Stimulated activated memory B cell treated with anti-CD40 and anti-IgM and Interleukin-4, amounts not matched to agents 10 μg/mL and 1 μg/mL and 100 μg/mL, for 72 hours (primary cell): ENCODE results near the gene CD209.

Source experiments
- ATAC-seq: fragments of 150-1000 bp; cut with Tn5 transposase; 2 replicates; pipeline ENCODE4 v1.10.0; 2021
- H3K27ac Mint-ChIP-seq: one replicate; pipeline ENCODE4 v1.8.0; 2022; ENCODE audit warnings: mild to moderate bottlenecking, mixed read lengths
- H3K27me3 Mint-ChIP-seq: one replicate; pipeline ENCODE4 v1.8.0; 2022; ENCODE audit warnings: mixed read lengths
- H3K36me3 Mint-ChIP-seq: one replicate; pipeline ENCODE4 v1.8.0; 2022; ENCODE audit warnings: mixed read lengths
- H3K4me1 Mint-ChIP-seq: one replicate; pipeline ENCODE4 v1.8.0; 2022; ENCODE audit warnings: mixed read lengths
- H3K4me3 Mint-ChIP-seq: one replicate; pipeline ENCODE4 v1.8.0; 2022; ENCODE audit warnings: mild to moderate bottlenecking, moderate library complexity, mixed read lengths
- H3K9me3 Mint-ChIP-seq: one replicate; pipeline ENCODE4 v1.8.0; 2022; ENCODE audit warnings: mixed read lengths

The CD209 gene

DNA sequence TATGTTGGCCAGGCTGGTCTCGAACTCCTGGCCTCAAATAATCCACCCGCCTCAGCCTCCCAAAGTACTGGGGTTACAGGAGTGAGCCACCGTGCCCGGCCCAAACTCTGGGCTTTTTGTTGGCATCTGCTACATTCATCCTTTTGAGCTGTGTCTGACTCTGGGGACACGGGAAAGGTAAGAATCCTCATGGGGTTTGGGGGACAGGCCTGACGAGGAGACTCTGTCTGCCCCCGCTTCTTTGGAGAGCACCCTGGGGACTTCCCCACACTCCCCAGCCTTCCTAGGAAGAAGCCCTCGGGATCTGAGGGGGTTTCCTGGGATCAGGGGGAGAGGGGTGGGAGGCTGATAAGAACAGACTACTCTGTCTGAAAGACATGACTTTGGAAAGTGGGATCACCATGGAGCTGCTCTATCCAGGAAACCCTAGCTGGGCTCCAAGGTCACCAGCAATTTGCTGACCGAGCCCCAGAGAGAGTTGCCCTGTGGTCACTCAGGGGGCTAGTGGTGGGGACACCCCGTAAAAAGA, 37.3 kb downstream of the CD209 start:
- H3K4me3 Mint-ChIP-seq, result no peak overlapping the region
- no peaks in the 10 kb centered on the region for H3K27me3 Mint-ChIP-seq
- no peak for ATAC-seq
- H3K27ac Mint-ChIP-seq, result peak overlapping the region; percentile 100
- H3K4me1 Mint-ChIP-seq, result peaks cover 80% of the 10 kb centered on the region
- peaks cover 3% of the 10 kb centered on the region for H3K9me3 Mint-ChIP-seq
- no peaks in the 10 kb centered on the region for H3K36me3 Mint-ChIP-seq

DNA sequence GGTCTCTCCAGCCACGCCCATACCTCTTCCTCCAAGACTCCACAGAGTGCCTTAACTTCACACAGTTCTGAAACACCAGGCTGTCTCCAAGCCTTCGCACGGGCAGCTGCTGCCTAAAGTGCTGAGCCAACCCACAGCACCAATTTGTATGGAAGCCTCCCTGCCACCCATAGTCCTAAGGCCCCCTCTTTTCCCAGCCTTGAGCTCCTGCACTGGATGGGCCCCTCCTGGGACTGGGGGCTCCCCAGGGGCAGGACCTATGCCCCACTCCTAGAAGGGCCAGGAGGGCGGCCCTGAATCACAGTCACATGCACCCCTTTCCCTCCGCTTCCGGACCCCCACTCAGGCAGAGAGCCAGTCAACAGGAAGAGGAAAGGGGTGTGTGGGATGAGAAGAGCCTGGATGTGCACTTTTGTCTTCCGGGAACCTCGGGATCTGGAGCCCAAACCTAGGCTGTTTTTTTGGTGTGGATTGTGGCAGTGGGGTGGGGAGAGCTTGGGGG, 40.3 kb downstream of the CD209 start:
- H3K4me1 Mint-ChIP-seq, result peaks cover 90% of the 10 kb centered on the region
- H3K4me3 Mint-ChIP-seq, result peak overlapping the region; percentile 13
- ATAC-seq, result no peak
- peaks cover 3% of the 10 kb centered on the region for H3K9me3 Mint-ChIP-seq
- H3K36me3 Mint-ChIP-seq, result peaks cover 7% of the 10 kb centered on the region
- H3K27ac Mint-ChIP-seq, result peak overlapping the region; percentile 100
- H3K27me3 Mint-ChIP-seq, result no peaks in the 10 kb centered on the region

- ATAC-seq, result no peak
- no peaks in the 10 kb centered on the region for H3K27me3 Mint-ChIP-seq
- peaks cover 12% of the 10 kb centered on the region for H3K36me3 Mint-ChIP-seq
- peak overlapping the region; percentile 24 for H3K4me3 Mint-ChIP-seq
- H3K4me1 Mint-ChIP-seq, result peaks cover 96% of the 10 kb centered on the region
- peaks cover 3% of the 10 kb centered on the region for H3K9me3 Mint-ChIP-seq
- peak overlapping the region; percentile 100 for H3K27ac Mint-ChIP-seq
Observed at GRCh38 chr19:7706188-7706954, 41.0 kb downstream of the CD209 start.

- H3K27ac Mint-ChIP-seq, result peak overlapping the region; percentile 100
- peak; percentile 80 for ATAC-seq
- H3K4me3 Mint-ChIP-seq, result peak overlapping the region; percentile 24
- H3K36me3 Mint-ChIP-seq, result peaks cover 17% of the 10 kb centered on the region
- H3K9me3 Mint-ChIP-seq, result peaks cover 3% of the 10 kb centered on the region
- no peaks in the 10 kb centered on the region for H3K27me3 Mint-ChIP-seq
- peaks cover 96% of the 10 kb centered on the region for H3K4me1 Mint-ChIP-seq
Observed at GRCh38 chr19:7705387-7706187, 41.7 kb downstream of the CD209 start.

- Mint-ChIP-seq H3K27me3 (no peaks in the 10 kb centered on the region), H3K9me3 (peaks cover 3% of the 10 kb centered on the region), H3K27ac (peak overlapping the region; percentile 100), H3K36me3 (peaks cover 27% of the 10 kb centered on the region), H3K4me1 (peaks cover 95% of the 10 kb centered on the region), H3K4me3 (peak overlapping the region; percentile 25)
- ATAC-seq, result no peak
Observed at GRCh38 chr19:7704280-7705060, 42.9 kb downstream of the CD209 start.

- Mint-ChIP-seq H3K9me3 (no peaks in the 10 kb centered on the region), H3K27ac (peak overlapping the region; percentile 100), H3K27me3 (no peaks in the 10 kb centered on the region), H3K36me3 (peaks cover 38% of the 10 kb centered on the region), H3K4me1 (peaks cover 95% of the 10 kb centered on the region), H3K4me3 (peak overlapping the region; percentile 25)
- ATAC-seq, result no peak
Observed at GRCh38 chr19:7703332-7703731, 44.0 kb downstream of the CD209 start.

DNA sequence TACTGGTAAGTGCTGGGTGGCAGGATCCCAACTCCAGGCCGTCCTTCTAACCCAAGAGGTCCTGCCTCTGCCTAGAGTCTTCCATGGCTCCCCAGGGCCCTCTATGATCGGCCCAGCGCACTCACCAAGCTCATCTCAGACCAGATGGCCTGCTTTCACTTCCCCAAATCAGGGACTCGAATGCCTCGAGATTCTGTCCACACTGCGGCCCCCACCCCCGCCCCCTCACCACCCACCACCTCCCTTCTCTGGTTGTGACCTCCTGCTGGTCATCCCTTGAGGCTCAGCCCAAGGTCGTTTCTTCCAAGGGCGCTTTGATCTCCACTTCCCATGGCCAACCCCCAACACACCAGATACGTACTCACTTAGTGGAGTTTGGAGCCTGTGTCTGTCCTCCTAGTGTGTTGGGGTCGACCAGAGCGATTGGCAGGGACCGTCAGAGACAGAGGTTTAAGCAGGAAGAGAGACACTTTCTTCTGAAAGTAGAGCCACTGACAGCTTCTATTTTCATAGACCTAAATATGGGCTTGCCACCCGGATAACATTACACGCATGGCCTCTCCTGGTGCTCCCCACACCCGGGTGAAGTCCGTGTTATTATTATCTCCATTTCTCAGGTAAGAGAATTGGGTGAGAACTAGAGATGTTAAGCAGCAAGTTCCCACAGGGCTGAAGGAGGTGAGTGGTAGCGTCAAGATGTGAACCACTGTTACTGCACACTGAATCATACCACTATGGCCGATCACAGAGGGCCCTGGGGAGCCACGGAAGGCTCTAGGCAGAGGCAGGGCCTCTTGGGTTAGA, 45.5 kb downstream of the CD209 start, which contains the start of gene FCER2:
TSS of gene FCER2 (minus strand) at position 478 of the 804 bp plus-strand sequence. CDS start 2,371 bp downstream, outside the sequence.
- Mint-ChIP-seq H3K27me3 (no peaks in the 10 kb centered on the region), H3K36me3 (peaks cover 53% of the 10 kb centered on the region), H3K27ac (peak within 1 kb of the TSS; percentile 100), H3K4me3 (peak within 1 kb of the TSS; percentile 95), H3K9me3 (no peaks in the 10 kb centered on the region), H3K4me1 (peaks cover 90% of the 10 kb centered on the region)
- peak; percentile 83 for ATAC-seq

DNA sequence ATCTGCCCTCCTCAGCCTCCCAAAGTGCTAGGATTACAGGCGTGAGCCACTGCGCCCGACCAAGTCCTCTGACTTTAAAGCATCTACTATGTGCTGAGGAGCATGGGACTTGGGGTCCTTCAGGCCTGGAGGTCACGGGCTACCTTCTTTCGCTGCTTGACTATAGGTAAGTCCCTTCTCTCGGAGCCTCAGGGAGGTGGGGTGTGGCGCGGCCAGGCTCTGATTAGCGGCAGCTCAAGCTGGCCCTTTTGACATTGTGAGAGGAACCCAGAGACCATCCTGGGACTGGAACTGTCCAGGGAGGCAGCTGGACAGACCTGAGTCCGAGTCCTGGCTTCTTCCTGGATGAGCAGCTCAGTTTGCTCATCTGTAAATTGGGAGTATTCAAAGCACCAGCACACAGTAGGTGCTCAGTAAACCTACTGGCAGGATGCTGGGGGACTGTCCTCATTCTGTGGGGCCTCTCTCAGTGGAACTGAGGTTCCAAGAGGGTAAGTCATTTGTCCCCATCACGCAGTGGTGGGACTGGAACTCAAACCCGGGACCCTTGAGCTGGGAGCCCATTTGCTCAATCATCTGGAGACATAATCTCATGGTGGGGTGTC, 46.2 kb downstream of the CD209 start:
- peaks cover 89% of the 10 kb centered on the region for H3K4me1 Mint-ChIP-seq
- peaks cover 2% of the 10 kb centered on the region for H3K9me3 Mint-ChIP-seq
- H3K36me3 Mint-ChIP-seq, result peaks cover 59% of the 10 kb centered on the region
- peak overlapping the region; percentile 100 for H3K27ac Mint-ChIP-seq
- H3K4me3 Mint-ChIP-seq, result peak overlapping the region; percentile 95
- ATAC-seq, result no peak
- no peaks in the 10 kb centered on the region for H3K27me3 Mint-ChIP-seq

- peak overlapping the region; percentile 95 for H3K4me3 Mint-ChIP-seq
- H3K4me1 Mint-ChIP-seq, result peaks cover 83% of the 10 kb centered on the region
- no peaks in the 10 kb centered on the region for H3K27me3 Mint-ChIP-seq
- peaks cover 65% of the 10 kb centered on the region for H3K36me3 Mint-ChIP-seq
- H3K27ac Mint-ChIP-seq, result peak overlapping the region; percentile 100
- H3K9me3 Mint-ChIP-seq, result peaks cover 2% of the 10 kb centered on the region
- ATAC-seq, result peak; percentile 35
Observed at GRCh38 chr19:7699417-7700401, 47.6 kb downstream of the CD209 start.

DNA sequence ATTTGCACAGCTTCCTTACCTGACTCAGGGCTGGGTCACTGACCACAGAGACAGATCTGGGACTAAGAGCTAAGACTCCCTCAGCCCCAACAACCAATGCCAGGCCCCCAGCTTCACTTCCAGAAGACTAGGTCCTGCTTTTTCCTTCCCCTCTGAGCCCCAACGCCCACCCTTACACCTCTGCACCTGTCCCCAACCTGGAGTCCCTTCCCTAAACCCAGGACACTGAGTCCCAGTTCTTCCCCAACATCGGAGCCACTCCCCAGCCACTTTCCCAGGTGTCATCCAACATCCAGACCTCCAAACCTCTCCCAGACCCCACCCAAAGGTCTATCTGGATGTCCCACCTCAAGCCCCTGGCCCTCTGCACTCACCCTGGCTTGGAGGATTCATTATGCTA, 48.3 kb downstream of the CD209 start:
- peak overlapping the region; percentile 100 for H3K27ac Mint-ChIP-seq
- ATAC-seq, result no peak
- peaks cover 2% of the 10 kb centered on the region for H3K9me3 Mint-ChIP-seq
- no peaks in the 10 kb centered on the region for H3K27me3 Mint-ChIP-seq
- peaks cover 83% of the 10 kb centered on the region for H3K4me1 Mint-ChIP-seq
- peaks cover 65% of the 10 kb centered on the region for H3K36me3 Mint-ChIP-seq
- H3K4me3 Mint-ChIP-seq, result peak overlapping the region; percentile 95

DNA sequence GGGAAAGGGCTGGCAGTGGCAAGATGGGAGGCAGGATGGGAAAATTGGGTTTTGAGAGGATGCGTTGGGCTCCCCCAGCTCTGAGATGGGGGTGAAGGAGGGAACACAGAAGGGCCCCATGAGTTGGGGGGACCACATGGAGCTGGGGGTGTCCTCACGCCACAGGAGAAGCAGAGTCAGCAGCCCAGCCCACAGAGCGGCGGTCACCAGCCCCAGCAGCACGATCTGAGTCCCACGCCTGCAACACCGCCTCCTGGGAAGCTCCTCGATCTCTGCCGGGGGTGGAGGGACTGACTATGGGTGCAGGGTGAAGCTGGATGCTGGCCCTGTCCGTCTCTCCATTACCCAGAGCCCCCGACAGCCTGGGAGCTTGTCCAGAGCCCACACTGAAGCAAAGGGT, 48.8 kb downstream of the CD209 start:
- Mint-ChIP-seq H3K27me3 (no peaks in the 10 kb centered on the region), H3K9me3 (peaks cover 2% of the 10 kb centered on the region), H3K36me3 (peaks cover 65% of the 10 kb centered on the region), H3K4me1 (peaks cover 80% of the 10 kb centered on the region), H3K4me3 (peak overlapping the region; percentile 95), H3K27ac (peak overlapping the region; percentile 100)
- no peak for ATAC-seq

GRCh38 chr19:7697721-7698287, 49.5 kb downstream of the CD209 start:
- Mint-ChIP-seq H3K27me3 (no peaks in the 10 kb centered on the region), H3K4me3 (peak overlapping the region; percentile 95), H3K4me1 (peaks cover 72% of the 10 kb centered on the region), H3K9me3 (peaks cover 2% of the 10 kb centered on the region), H3K27ac (peak overlapping the region; percentile 100), H3K36me3 (peaks cover 65% of the 10 kb centered on the region)
- no peak for ATAC-seq
